Measurements from ENCODE around the gene MAPK1.

GRCh38 chr22:21797444-21798221 lies 69.8 kb downstream of the MAPK1 start:
- TF ChIP-seq, protein P1, sequence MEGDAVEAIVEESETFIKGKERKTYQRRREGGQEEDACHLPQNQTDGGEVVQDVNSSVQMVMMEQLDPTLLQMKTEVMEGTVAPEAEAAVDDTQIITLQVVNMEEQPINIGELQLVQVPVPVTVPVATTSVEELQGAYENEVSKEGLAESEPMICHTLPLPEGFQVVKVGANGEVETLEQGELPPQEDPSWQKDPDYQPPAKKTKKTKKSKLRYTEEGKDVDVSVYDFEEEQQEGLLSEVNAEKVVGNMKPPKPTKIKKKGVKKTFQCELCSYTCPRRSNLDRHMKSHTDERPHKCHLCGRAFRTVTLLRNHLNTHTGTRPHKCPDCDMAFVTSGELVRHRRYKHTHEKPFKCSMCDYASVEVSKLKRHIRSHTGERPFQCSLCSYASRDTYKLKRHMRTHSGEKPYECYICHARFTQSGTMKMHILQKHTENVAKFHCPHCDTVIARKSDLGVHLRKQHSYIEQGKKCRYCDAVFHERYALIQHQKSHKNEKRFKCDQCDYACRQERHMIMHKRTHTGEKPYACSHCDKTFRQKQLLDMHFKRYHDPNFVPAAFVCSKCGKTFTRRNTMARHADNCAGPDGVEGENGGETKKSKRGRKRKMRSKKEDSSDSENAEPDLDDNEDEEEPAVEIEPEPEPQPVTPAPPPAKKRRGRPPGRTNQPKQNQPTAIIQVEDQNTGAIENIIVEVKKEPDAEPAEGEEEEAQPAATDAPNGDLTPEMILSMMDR (IDR thresholded peaks at IDR 0.05; ENCODE audit: insufficient read depth, low read depth, low read length), result no peak
- TF ChIP-seq EZH2 (IDR thresholded peaks at IDR 0.05; ENCODE audit: insufficient read depth, low read length), result no peak
